Uterus (tissue), 2 donors: ENCODE results near the gene GFOD2.

Experiments
- CTCF ChIP-seq, 4 experiments: fragments of 200-600 bp in 2 of 4; fragments of 450-650 bp in 2 of 4; sonication (generic) in 2 of 4; IDR thresholded peaks; one replicate each; pipeline ENCODE4 v1.5.1; 2016 to 2019; ENCODE audit warnings: antibody characterized with exemption in 4 of 4, mild to moderate bottlenecking in 2 of 4, moderate library complexity in 1 of 4
- POLR2A ChIP-seq, 2 donors: fragments of 450-650 bp; IDR thresholded peaks; one replicate each; pipeline ENCODE4 v1.6.1; 2016; ENCODE audit warnings: antibody characterized with exemption in 2 of 2, mild to moderate bottlenecking in 1 of 2, moderate library complexity in 1 of 2

- no peak for TF ChIP-seq CTCF (IDR thresholded peaks at IDR 0.05)
- no peak for TF ChIP-seq POLR2A (IDR thresholded peaks at IDR 0.05)
Measured at GRCh38 chr16:67683767-67684166, 35.3 kb downstream of the GFOD2 start.
